Mucosa of rectum (tissue), 2 donors: ENCODE measurements around the gene ACAD10.
"Not testable (repeated sequence)": the region's sequence is repeated elsewhere in the genome, so short reads cannot be mapped to it uniquely, and the experiment has no call there.

ENCODE experiments used
- H3K27ac ChIP-seq, 2 donors: one replicate each; pipeline ENCODE4 v1.7.0; 2013; ENCODE audit warnings: inconsistent platforms in 2 of 2, low read depth in 2 of 2, low read length in 2 of 2
- H3K27me3 ChIP-seq, 2 donors: one replicate each; pipeline ENCODE4 v1.7.0; 2013; ENCODE audit warnings: low read length in 2 of 2; ENCODE audit not compliant: control insufficient read depth in 2 of 2, insufficient read depth in 2 of 2
- H3K36me3 ChIP-seq, 2 donors: one replicate each; pipeline ENCODE4 v1.7.0; 2013; ENCODE audit warnings: low read length in 2 of 2; ENCODE audit not compliant: control insufficient read depth in 2 of 2, insufficient read depth in 2 of 2
- H3K4me1 ChIP-seq, 2 donors: one replicate each; pipeline ENCODE4 v1.7.0; 2013; ENCODE audit warnings: low read length in 2 of 2, mild to moderate bottlenecking in 1 of 2; ENCODE audit not compliant: control insufficient read depth in 2 of 2, insufficient read depth in 2 of 2
- H3K4me3 ChIP-seq, 2 donors: one replicate each; pipeline ENCODE4 v1.7.0; 2013; ENCODE audit warnings: low read length in 2 of 2
- H3K9ac ChIP-seq, 2 donors: one replicate each; pipeline ENCODE4 v1.7.0; 2013; ENCODE audit warnings: low read length in 2 of 2, low read depth in 1 of 2, mild to moderate bottlenecking in 1 of 2
- H3K9me3 ChIP-seq, 2 donors: one replicate each; pipeline ENCODE4 v1.7.0; 2013; ENCODE audit warnings: low read length in 2 of 2; ENCODE audit not compliant: control insufficient read depth in 2 of 2
- donor health status: healthy.
- donor health status: Normal muscosa, but diverticular disease.

ACAD10 gene

DNA sequence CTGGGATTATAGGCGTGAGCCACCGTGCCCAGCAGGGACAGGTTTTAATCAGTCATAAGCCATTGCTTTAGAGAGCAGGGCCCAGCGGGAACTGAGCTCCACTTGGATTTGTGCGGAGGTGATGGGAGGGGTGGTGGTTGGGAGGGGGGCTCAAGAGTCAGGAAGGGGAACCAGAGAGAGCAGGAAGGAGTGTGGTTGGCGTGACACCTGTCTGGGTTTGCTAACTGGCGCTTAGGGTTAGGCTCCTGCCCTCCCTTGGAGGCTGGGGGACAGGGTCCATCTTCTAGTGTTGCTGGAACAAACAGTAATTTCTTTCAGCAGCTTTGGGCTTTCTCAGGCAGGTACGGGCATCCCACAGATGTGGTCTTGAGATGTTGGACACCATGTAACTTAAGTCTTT, 73.4 kb downstream of the ACAD10 start:
- H3K27ac ChIP-seq: no peak overlapping the region

GRCh38 chr12:111759991-111760390, 74.1 kb downstream of the ACAD10 start:
- no peak overlapping the region for H3K4me3 ChIP-seq
- H3K27me3 ChIP-seq: no peaks in the 10 kb centered on the region
- peaks cover 13% of the 10 kb centered on the region in 2 donors for H3K36me3 ChIP-seq
- H3K4me1 ChIP-seq: peaks cover 2 to 13% of the 10 kb centered on the region in 2 donors
- no peak overlapping the region for H3K27ac ChIP-seq
- H3K9me3 ChIP-seq: no peaks in the 10 kb centered on the region
- no peak overlapping the region for H3K9ac ChIP-seq

More for the DNA sequence above, 73.4 kb downstream of the ACAD10 start:
- H3K36me3 ChIP-seq: peaks cover 19 to 20% of the 10 kb centered on the region in 2 donors
- H3K4me3 ChIP-seq: no peak overlapping the region
- H3K27me3 ChIP-seq: no peaks in the 10 kb centered on the region
- H3K4me1 ChIP-seq: peaks cover 2 to 13% of the 10 kb centered on the region in 2 donors
- H3K9ac ChIP-seq: no peak overlapping the region
- no peaks in the 10 kb centered on the region for H3K9me3 ChIP-seq

GRCh38 chr12:111761099-111761498, 75.2 kb downstream of the ACAD10 start:
- Histone ChIP-seq H3K27ac (peak overlapping the region in 1 of 2 donors; percentile 29), H3K4me1 (peaks cover 2 to 13% of the 10 kb centered on the region in 2 donors)

GRCh38 chr12:111761706-111762105, 75.9 kb downstream of the ACAD10 start:
- Histone ChIP-seq H3K9ac (no peak overlapping the region), H3K36me3 (peaks cover 3 to 5% of the 10 kb centered on the region in 2 donors), H3K9me3 (no peaks in the 10 kb centered on the region), H3K4me3 (no peak overlapping the region), H3K4me1 (peaks cover 5 to 16% of the 10 kb centered on the region in 2 donors), H3K27me3 (no peaks in the 10 kb centered on the region), H3K27ac (peak overlapping the region in 1 of 2 donors; percentile 29)

More at GRCh38 chr12:111761099-111761498, 75.2 kb downstream of the ACAD10 start:
- Histone ChIP-seq H3K36me3 (peaks cover 8 to 9% of the 10 kb centered on the region in 2 donors), H3K4me3 (no peak overlapping the region), H3K9ac (no peak overlapping the region), H3K27me3 (no peaks in the 10 kb centered on the region), H3K9me3 (no peaks in the 10 kb centered on the region)

DNA sequence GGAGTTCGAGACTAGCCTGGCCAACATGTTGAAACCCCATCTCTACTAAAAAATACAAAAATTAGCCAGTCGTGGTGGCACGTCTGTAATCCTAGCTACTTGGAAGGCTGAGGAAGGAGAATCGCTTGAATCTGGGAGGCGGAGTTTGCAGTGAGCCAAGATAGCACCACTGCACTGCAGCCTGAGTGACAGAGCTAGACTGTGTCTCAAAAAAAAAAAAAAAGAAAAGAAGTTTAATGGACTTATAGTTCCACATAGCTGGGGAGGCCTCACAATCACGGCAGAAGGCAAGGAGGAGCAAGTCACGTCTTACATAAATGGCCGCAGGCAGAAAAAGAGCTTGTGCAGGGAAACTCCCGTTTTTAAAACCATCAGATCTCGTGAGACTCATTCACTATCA, 77.7 kb downstream of the ACAD10 start:
- H3K4me1 ChIP-seq: peaks cover 15% of the 10 kb centered on the region in 2 donors
- not testable (repeated sequence) for H3K36me3 ChIP-seq, H3K27me3 ChIP-seq, H3K9ac ChIP-seq, H3K4me3 ChIP-seq, H3K27ac ChIP-seq, H3K9me3 ChIP-seq

GRCh38 chr12:111764120-111764821, 78.4 kb downstream of the ACAD10 start:
- Histone ChIP-seq H3K9me3 (no peaks in the 10 kb centered on the region), H3K4me3 (no peak overlapping the region), H3K27me3 (no peaks in the 10 kb centered on the region), H3K27ac (no peak overlapping the region), H3K4me1 (peaks cover 21 to 23% of the 10 kb centered on the region in 2 donors), H3K36me3 (no peaks in the 10 kb centered on the region), H3K9ac (no peak overlapping the region)

- H3K36me3 ChIP-seq: peaks cover 7 to 9% of the 10 kb centered on the region in 2 donors
- no peaks in the 10 kb centered on the region for H3K27me3 ChIP-seq
- H3K4me3 ChIP-seq: peak within 1 kb of the TSS; percentile 90 to 95
- H3K4me1 ChIP-seq: peaks cover 31 to 41% of the 10 kb centered on the region in 2 donors
- H3K9me3 ChIP-seq: no peaks in the 10 kb centered on the region
- H3K27ac ChIP-seq: peak within 1 kb of the TSS; percentile 86 to 88
- H3K9ac ChIP-seq: peak within 1 kb of the TSS; percentile 88 to 91
Measured at GRCh38 chr12:111766608-111767361, 80.9 kb downstream of the ACAD10 start, which contains the start of gene ALDH2. Gene ALDH2, plus strand, starts transcription at chr12:111766933. Its CDS starts 50 bp downstream, at chr12:111766983.

DNA sequence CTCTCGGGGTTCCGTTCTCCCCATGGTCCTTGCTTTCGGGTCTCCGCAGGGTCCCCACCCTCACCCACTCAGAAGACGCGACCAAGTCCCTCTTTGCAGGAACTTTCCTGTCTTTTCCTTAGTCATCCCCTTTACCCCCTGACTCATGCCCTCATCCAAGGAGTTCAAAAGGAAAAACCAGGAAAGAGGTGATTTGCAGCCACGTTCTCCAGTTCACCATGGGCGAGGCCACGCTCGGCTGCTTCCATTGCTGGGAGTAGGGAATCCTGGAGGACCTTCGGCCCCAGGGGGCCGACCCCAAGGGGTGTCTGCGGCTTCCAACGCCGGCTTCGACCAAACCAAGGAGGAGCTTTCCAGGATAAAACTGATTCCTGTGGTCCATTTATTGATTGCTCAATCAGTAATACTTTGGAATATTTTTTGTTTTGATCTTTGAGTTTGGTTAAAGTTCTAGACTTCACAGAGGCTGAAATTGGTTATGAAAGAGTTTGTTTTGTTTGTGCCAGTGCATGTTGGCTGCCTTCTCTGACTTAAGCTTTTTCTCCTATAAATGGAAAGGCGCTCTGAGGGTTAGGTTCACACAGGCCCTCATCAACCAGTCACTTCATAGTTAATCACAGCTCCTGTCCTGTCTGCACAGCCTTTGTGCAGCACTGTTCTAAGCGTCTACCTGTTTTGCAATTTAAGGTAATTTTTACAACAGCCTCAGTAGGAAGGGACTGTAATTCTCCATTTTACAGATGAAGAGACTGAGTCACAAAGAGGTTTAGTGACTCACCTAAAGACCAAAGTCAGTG, 81.7 kb downstream of the ACAD10 start:
- Histone ChIP-seq H3K4me1 (peaks cover 29 to 44% of the 10 kb centered on the region in 2 donors), H3K27ac (peak overlapping the region; percentile 86 to 88), H3K36me3 (peaks cover 7 to 9% of the 10 kb centered on the region in 2 donors), H3K9me3 (no peaks in the 10 kb centered on the region), H3K27me3 (no peaks in the 10 kb centered on the region), H3K4me3 (peak overlapping the region; percentile 90 to 95), H3K9ac (peak overlapping the region; percentile 88 to 91)

GRCh38 chr12:111768159-111768895, 82.5 kb downstream of the ACAD10 start:
- peak overlapping the region; percentile 88 to 91 for H3K9ac ChIP-seq
- H3K27ac ChIP-seq: peak overlapping the region; percentile 86 to 88
- peaks cover 33 to 51% of the 10 kb centered on the region in 2 donors for H3K4me1 ChIP-seq
- H3K9me3 ChIP-seq: no peaks in the 10 kb centered on the region
- H3K36me3 ChIP-seq: peaks cover 7 to 9% of the 10 kb centered on the region in 2 donors
- H3K4me3 ChIP-seq: peak overlapping the region; percentile 90 to 95
- no peaks in the 10 kb centered on the region for H3K27me3 ChIP-seq
